ENCODE measurements around the gene PLAU.
A peak's percentile ranks its signal among the peaks of the same experiment; 100 is the strongest.
"Not testable (repeated sequence)": the region's sequence is repeated elsewhere in the genome, so short reads cannot be mapped to it uniquely, and the experiment has no call there.

Gene PLAU

GRCh38 chr10:73922864-73923133, 11.9 kb downstream of the PLAU start:
- H3K4me3 ChIP-seq (ENCODE audit: low read length): no peak overlapping the region
- TF ChIP-seq CTCF (conservative IDR thresholded peaks at IDR 0.05; ENCODE audit: low read length): no peak
- DNase-seq (ENCODE audit: low read depth): no peak

- no peak for TF ChIP-seq CTCF (conservative IDR thresholded peaks at IDR 0.05; ENCODE audit: low read length)
- no peak overlapping the region for H3K4me3 ChIP-seq (ENCODE audit: low read length)
- peak; percentile 12 for DNase-seq (ENCODE audit: low read depth)
Observed at GRCh38 chr10:73923935-73924598, 13.1 kb downstream of the PLAU start.

GRCh38 chr10:73924935-73925334, 14.0 kb downstream of the PLAU start:
- no peak for TF ChIP-seq CTCF (conservative IDR thresholded peaks at IDR 0.05; ENCODE audit: low read length)
- no peak overlapping the region for H3K4me3 ChIP-seq (ENCODE audit: low read length)
- DNase-seq (ENCODE audit: low read depth): no peak

- H3K4me3 ChIP-seq (ENCODE audit: low read length): no peak overlapping the region
- no peak for DNase-seq (ENCODE audit: low read depth)
- no peak for TF ChIP-seq CTCF (conservative IDR thresholded peaks at IDR 0.05; ENCODE audit: low read length)
Observed at GRCh38 chr10:73925539-73925938, 14.6 kb downstream of the PLAU start.

GRCh38 chr10:73926152-73926764, 15.3 kb downstream of the PLAU start:
- TF ChIP-seq CTCF (conservative IDR thresholded peaks at IDR 0.05; ENCODE audit: low read length): no peak
- H3K4me3 ChIP-seq (ENCODE audit: low read length): no peak overlapping the region
- no peak for DNase-seq (ENCODE audit: low read depth)

GRCh38 chr10:73930630-73931327, 19.8 kb downstream of the PLAU start:
- H3K4me3 ChIP-seq (ENCODE audit: low read length); DNase-seq (ENCODE audit: low read depth): not testable (repeated sequence)

- H3K4me3 ChIP-seq (ENCODE audit: low read length): no peak overlapping the region
- TF ChIP-seq CTCF (conservative IDR thresholded peaks at IDR 0.05; ENCODE audit: low read length): no peak
- DNase-seq (ENCODE audit: low read depth): no peak
Observed at GRCh38 chr10:73931767-73932619, 21.1 kb downstream of the PLAU start.
